GM21576 (cell line): Measurements from ENCODE around the gene SULT1A2.
"Not testable (repeated sequence)": the region's sequence is repeated elsewhere in the genome, so short reads cannot be mapped to it uniquely, and the experiment has no call there.

Experiments
- ATAC-seq: cut with Tn5 transposase; IDR thresholded peaks from one replicate; pipeline ENCODE4 v1.9.1; 2021; ENCODE audit warnings: mild to moderate bottlenecking, moderate library complexity; ENCODE audit not compliant: unreplicated experiment

Gene SULT1A2

GRCh38 chr16:28596840-28597691 is at the start of gene SULT1A2:
TSS of gene SULT1A2 (minus strand) at chr16:28597050. CDS start at chr16:28595930, 1,120 bp downstream.
- no peak for ATAC-seq

GRCh38 chr16:28639959-28640358 is 43.1 kb upstream of the SULT1A2 start:
- ATAC-seq, result not testable (repeated sequence)

GRCh38 chr16:28638359-28638758 is 41.5 kb upstream of the SULT1A2 start:
- not testable (repeated sequence) for ATAC-seq

GRCh38 chr16:28637765-28638164 is 40.9 kb upstream of the SULT1A2 start, which contains the start of gene NPIPB8:
TSS of gene NPIPB8 (plus strand) at chr16:28638065. CDS start at chr16:28638361, 296 bp downstream.
- ATAC-seq, result not testable (repeated sequence)

- not testable (repeated sequence) for ATAC-seq
Measured at GRCh38 chr16:28636093-28636823, 39.4 kb upstream of the SULT1A2 start.

- ATAC-seq, result not testable (repeated sequence)
Measured at GRCh38 chr16:28630905-28631304, 34.1 kb upstream of the SULT1A2 start.

GRCh38 chr16:28623172-28623711 is 26.4 kb upstream of the SULT1A2 start:
- ATAC-seq, result no peak

GRCh38 chr16:28622532-28623171 is 25.8 kb upstream of the SULT1A2 start:
- ATAC-seq, result not testable (repeated sequence)

GRCh38 chr16:28621481-28622155 is 24.8 kb upstream of the SULT1A2 start:
- no peak for ATAC-seq

- not testable (repeated sequence) for ATAC-seq
Measured at GRCh38 chr16:28620316-28620715, 23.5 kb upstream of the SULT1A2 start.

- ATAC-seq, result no peak
Measured at GRCh38 chr16:28617874-28618273, 21.0 kb upstream of the SULT1A2 start.

GRCh38 chr16:28616636-28617035 is 19.8 kb upstream of the SULT1A2 start:
- no peak for ATAC-seq

GRCh38 chr16:28616224-28616577 is 19.4 kb upstream of the SULT1A2 start:
- ATAC-seq, result not testable (repeated sequence)

- not testable (repeated sequence) for ATAC-seq
Measured at GRCh38 chr16:28615486-28616223, 18.8 kb upstream of the SULT1A2 start.

- ATAC-seq, result not testable (repeated sequence)
Measured at GRCh38 chr16:28614561-28614960, 17.7 kb upstream of the SULT1A2 start.

- not testable (repeated sequence) for ATAC-seq
Measured at GRCh38 chr16:28613912-28614311, 17.1 kb upstream of the SULT1A2 start.

- not testable (repeated sequence) for ATAC-seq
Measured at GRCh38 chr16:28612359-28613280, 15.8 kb upstream of the SULT1A2 start.

GRCh38 chr16:28610595-28611191 is 13.8 kb upstream of the SULT1A2 start:
- no peak for ATAC-seq
